B cell (primary cell): Measurements from ENCODE around the gene B4GALT4. TPM values are rescaled to one million over a fixed set of nuclear protein-coding genes. Genes with fewer than 3 reads are reported as not detected.

Source experiments
- ATAC-seq: fragments of 200-7000 bp; cut with Tn5 transposase; one replicate; pipeline ENCODE4 v1.10.0; 2021; ENCODE audit warnings: low read depth, mild to moderate bottlenecking, moderate number of reproducible peaks, moderate library complexity
- CTCF ChIA-PET: fragments of 350-600 bp; sonication (Branson Sonifier 250); formaldehyde crosslinking; loops from one replicate; lab custom pipeline; 2021; ENCODE audit warnings: antibody characterized with exemption, inconsistent platforms; lab: Charles Lee
- POLR2A ChIA-PET: fragments of 350-600 bp; sonication (Branson Sonifier 250); formaldehyde crosslinking; loops from one replicate; lab custom pipeline; 2021; ENCODE audit warnings: antibody characterized with exemption; lab: Charles Lee
- DNase-seq: peaks from one replicate; pipeline ENCODE4 v3.0.0; 2013
- H2AFZ ChIP-seq: 2 replicates; pipeline ENCODE4 v1.6.1; 2012; ENCODE audit warnings: mild to moderate bottlenecking, low read depth, low read length; ENCODE audit not compliant: insufficient read depth, poor library complexity, severe bottlenecking
- H3K27ac ChIP-seq, 2 donors: 1 replicate in 1 of 2; 2 replicates in 1 of 2; pipeline ENCODE4 v1.5.1; 2012 to 2013; ENCODE audit warnings: low read length in 2 of 2, mild to moderate bottlenecking in 2 of 2, moderate library complexity in 1 of 2
- H3K27me3 ChIP-seq, 4 experiments: fragments of 200-600 bp in 1 of 4; sonication (generic) in 1 of 4; replicated peaks in 1 of 4; 1 replicate in 2 of 4; 2 replicates in 2 of 4; pipeline versions ENCODE4 v1.6.1 to v1.7.0; 2013 to 2016; ENCODE audit warnings: low read length in 3 of 4, mild to moderate bottlenecking in 2 of 4, mixed read lengths in 1 of 4, moderate library complexity in 1 of 4; ENCODE audit not compliant: insufficient read depth in 4 of 4, control insufficient read depth in 3 of 4; ENCODE audit errors: control extremely low read depth in 1 of 4
- H3K36me3 ChIP-seq, 2 experiments: replicated peaks in 1 of 2; 1 replicate in 1 of 2; 2 replicates in 1 of 2; pipeline versions ENCODE4 v1.6.1 to v1.7.1; 2013; ENCODE audit warnings: low read length in 1 of 2; ENCODE audit not compliant: insufficient read depth in 2 of 2, control insufficient read depth in 1 of 2; ENCODE audit errors: control extremely low read depth in 1 of 2, extremely low read depth in 1 of 2
- H3K4me1 ChIP-seq, 2 donors: fragments of 200-600 bp in 1 of 2; sonication (generic) in 1 of 2; 1 replicate in 1 of 2; 2 replicates in 1 of 2; pipeline versions ENCODE4 v1.5.1 to v1.6.1; 2013 to 2017; ENCODE audit warnings: low read length in 2 of 2; ENCODE audit not compliant: control insufficient read depth in 2 of 2, insufficient read depth in 2 of 2
- H3K4me2 ChIP-seq: replicated peaks from 2 replicates; pipeline ENCODE3; 2012; ENCODE audit warnings: mild to moderate bottlenecking, low read depth, low read length; ENCODE audit not compliant: poor library complexity, severe bottlenecking
- H3K4me3 ChIP-seq, 5 experiments: fragments of 200-600 bp in 1 of 5; sonication (generic) in 1 of 5; 1 replicate in 3 of 5; 2 replicates in 2 of 5; pipeline versions ENCODE4 v1.5.1 to v1.7.0; 2011 to 2016; ENCODE audit warnings: low read length in 4 of 5, mild to moderate bottlenecking in 4 of 5, low read depth in 2 of 5, control low read depth in 1 of 5, moderate library complexity in 1 of 5; ENCODE audit not compliant: insufficient read depth in 1 of 5; ENCODE audit errors: control extremely low read depth in 1 of 5, extremely low read depth in 1 of 5
- H3K79me2 ChIP-seq: fragments of 200-600 bp; sonication (generic); one replicate; pipeline ENCODE4 v1.6.0; 2016; ENCODE audit warnings: low read length; ENCODE audit not compliant: control insufficient read depth, insufficient read depth
- H3K9ac ChIP-seq: fragments of 200-600 bp; sonication (generic); 2 replicates; pipeline ENCODE4 v1.6.1; 2017; ENCODE audit warnings: mild to moderate bottlenecking, low read length, moderate library complexity
- H3K9me3 ChIP-seq, 3 donors: one replicate each; pipeline versions ENCODE4 v1.6.1 to v1.7.1; 2013; ENCODE audit warnings: low read length in 2 of 3; ENCODE audit not compliant: control insufficient read depth in 2 of 3, insufficient read depth in 1 of 3; ENCODE audit errors: control extremely low read depth in 1 of 3
- H4K20me1 ChIP-seq: 2 replicates; pipeline ENCODE4 v1.6.0; 2012; ENCODE audit warnings: mild to moderate bottlenecking, low read length; ENCODE audit not compliant: insufficient read depth, control insufficient read depth, poor library complexity, severe bottlenecking
- H3K27ac Mint-ChIP-seq: one replicate; pipeline ENCODE4 v1.8.0; 2021; ENCODE audit warnings: mixed read lengths
- H3K27me3 Mint-ChIP-seq: one replicate; pipeline ENCODE4 v1.8.0; 2021; ENCODE audit warnings: mixed read lengths
- H3K4me1 Mint-ChIP-seq: one replicate; pipeline ENCODE4 v1.8.0; 2021; ENCODE audit warnings: mixed read lengths
- H3K4me3 Mint-ChIP-seq: one replicate; pipeline ENCODE4 v1.8.0; 2021; ENCODE audit warnings: mixed read lengths
- H3K9me3 Mint-ChIP-seq: one replicate; pipeline ENCODE4 v1.8.0; 2022; ENCODE audit warnings: mixed read lengths; ENCODE audit not compliant: insufficient read depth
- EZH2 ChIP-seq: IDR thresholded peaks from 2 replicates; pipeline ENCODE4 v1.6.1; 2012; ENCODE audit warnings: borderline replicate concordance, low read depth, mild to moderate bottlenecking, moderate library complexity, low read length; ENCODE audit not compliant: insufficient read depth, poor library complexity, severe bottlenecking
- WGBS: methylation state at CpG from one replicate; pipeline ENCODE4 v1.1.5; 2013; ENCODE audit warnings: missing lambda C conversion rate; ENCODE audit not compliant: insufficient coverage; 5-methylcytosine and 5-hydroxymethylcytosine counted together
- intact Hi-C: fragments of 100-400 bp; cut with micrococcal nuclease; formaldehyde crosslinking; loops from one replicate; pipeline ENCODE4 v1.10.0; 2022
- polyA plus RNA-seq: library from polyadenylated mRNA; depleted of rRNA; stranded (reverse); fragments of >200 nt; gene quantifications from 2 replicates; pipeline ENCODE4 v1.2.3, GENCODE V29; 2012
- total RNA-seq, 2 donors: library from RNA; stranded (reverse); fragments of 120-200 nt in 1 of 2; gene quantifications; 1 replicate in 1 of 2; 2 replicates in 1 of 2; pipeline versions ENCODE4 v1.2.3 to v1.2.4, GENCODE V29; 2013 to 2022
- TF ChIP-seq, protein P1 (sequence below): fragments of 200-600 bp; IDR thresholded peaks from one replicate; pipeline ENCODE4 v1.8.0; 2022; ENCODE audit warnings: antibody characterized with exemption, mild to moderate bottlenecking

Gene B4GALT4
- total and polyA plus RNA-seq, 2 donors (not counting 1 experiment from before 2014, with no cell fraction given): 7.1 to 21.9 TPM

DNA sequence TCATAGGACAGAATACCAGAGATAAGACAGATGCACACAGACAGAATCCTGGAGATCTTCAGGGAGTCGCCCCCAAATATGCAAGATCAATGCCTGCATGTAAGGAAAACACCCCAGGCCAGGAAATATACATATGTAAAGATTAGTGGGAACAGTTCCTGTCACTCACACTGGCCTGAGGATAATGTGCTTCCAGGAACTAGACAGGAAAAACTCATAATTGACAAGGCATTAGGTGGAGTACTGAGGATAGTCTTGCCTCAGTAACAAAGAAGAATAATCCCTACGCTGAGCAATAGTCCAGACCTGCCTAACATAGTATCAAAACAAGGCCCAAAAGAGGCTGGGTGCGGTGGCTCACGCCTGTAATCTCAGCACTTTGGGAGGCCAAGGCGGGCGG is 20.4 kb upstream of the B4GALT4 start:
- ATAC-seq: no peak
- Histone ChIP-seq H3K4me2 (no peak overlapping the region), H3K79me2 (no peaks in the 10 kb centered on the region), H3K9me3 (peaks cover 0 to 6% (median 0%) of the 10 kb centered on the region in 3 donors), H2AFZ (no peak overlapping the region), H3K27ac (no peak overlapping the region), H3K27me3 (peaks cover 0 to 3% (median 0%) of the 10 kb centered on the region in 4 experiments), H3K4me1 (peaks cover 17 to 21% of the 10 kb centered on the region in 2 donors), H3K4me3 (no peak overlapping the region), H3K9ac (no peak overlapping the region), H3K36me3 (no peaks in the 10 kb centered on the region), H4K20me1 (no peaks in the 10 kb centered on the region)
- TF ChIP-seq, protein P1, sequence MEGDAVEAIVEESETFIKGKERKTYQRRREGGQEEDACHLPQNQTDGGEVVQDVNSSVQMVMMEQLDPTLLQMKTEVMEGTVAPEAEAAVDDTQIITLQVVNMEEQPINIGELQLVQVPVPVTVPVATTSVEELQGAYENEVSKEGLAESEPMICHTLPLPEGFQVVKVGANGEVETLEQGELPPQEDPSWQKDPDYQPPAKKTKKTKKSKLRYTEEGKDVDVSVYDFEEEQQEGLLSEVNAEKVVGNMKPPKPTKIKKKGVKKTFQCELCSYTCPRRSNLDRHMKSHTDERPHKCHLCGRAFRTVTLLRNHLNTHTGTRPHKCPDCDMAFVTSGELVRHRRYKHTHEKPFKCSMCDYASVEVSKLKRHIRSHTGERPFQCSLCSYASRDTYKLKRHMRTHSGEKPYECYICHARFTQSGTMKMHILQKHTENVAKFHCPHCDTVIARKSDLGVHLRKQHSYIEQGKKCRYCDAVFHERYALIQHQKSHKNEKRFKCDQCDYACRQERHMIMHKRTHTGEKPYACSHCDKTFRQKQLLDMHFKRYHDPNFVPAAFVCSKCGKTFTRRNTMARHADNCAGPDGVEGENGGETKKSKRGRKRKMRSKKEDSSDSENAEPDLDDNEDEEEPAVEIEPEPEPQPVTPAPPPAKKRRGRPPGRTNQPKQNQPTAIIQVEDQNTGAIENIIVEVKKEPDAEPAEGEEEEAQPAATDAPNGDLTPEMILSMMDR: no peak
- TF ChIP-seq EZH2: no peak
- ChIA-PET CTCF (no interaction called here), POLR2A (no interaction called here)
- no peak overlapping the region for H3K4me3 Mint-ChIP-seq
- 100% methylated on average over 1 of the region's 6 CpGs for WGBS
- H3K27me3 Mint-ChIP-seq: peaks cover 16% of the 10 kb centered on the region
- intact Hi-C loops: no loop called here
- H3K4me1 Mint-ChIP-seq: peaks cover 21% of the 10 kb centered on the region
- no peak for DNase-seq
- H3K9me3 Mint-ChIP-seq: no peaks in the 10 kb centered on the region
- H3K27ac Mint-ChIP-seq: no peak overlapping the region

DNA sequence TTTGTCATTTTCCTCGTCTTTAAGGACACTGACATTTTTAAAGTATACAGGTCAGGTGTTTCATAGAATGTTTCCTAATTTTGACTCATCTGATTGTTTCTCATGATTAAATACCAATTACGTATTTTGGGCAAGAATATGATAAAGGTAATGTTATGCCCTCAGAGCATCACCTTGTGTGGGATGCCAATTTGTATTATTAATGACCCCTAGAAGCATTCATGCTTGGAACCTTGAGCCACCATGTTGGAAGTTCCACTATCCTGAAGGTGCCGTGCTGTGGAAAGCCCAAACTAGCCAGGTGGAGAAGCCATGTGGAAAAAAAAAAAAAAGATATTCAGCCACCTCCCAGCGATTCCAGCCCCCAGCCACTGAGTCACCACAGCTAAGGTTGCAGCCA is 19.1 kb upstream of the B4GALT4 start:
- H3K27ac ChIP-seq: no peak overlapping the region
- H3K4me3 ChIP-seq: no peak overlapping the region
- no peaks in the 10 kb centered on the region for H3K79me2 ChIP-seq
- H4K20me1 ChIP-seq: no peaks in the 10 kb centered on the region
- no peak overlapping the region for H3K4me2 ChIP-seq
- no peak for DNase-seq
- CTCF ChIA-PET: interaction anchor here (2.6 kb wide), 1 partner anchor 19 kb away, joined by 10 read pairs; the partner anchor contains the start of gene B4GALT4
- H3K4me3 Mint-ChIP-seq: no peak overlapping the region
- H3K4me1 ChIP-seq: peaks cover 17 to 21% of the 10 kb centered on the region in 2 donors
- peaks cover 0 to 6% (median 0%) of the 10 kb centered on the region in 3 donors for H3K9me3 ChIP-seq
- TF ChIP-seq, protein P1: no peak
- no peak for TF ChIP-seq EZH2
- H3K9me3 Mint-ChIP-seq: no peaks in the 10 kb centered on the region
- no peak overlapping the region for H2AFZ ChIP-seq
- H3K27ac Mint-ChIP-seq: no peak overlapping the region
- WGBS: no CpG with 5 or more reads among the region's 4 CpGs
- peaks cover 16% of the 10 kb centered on the region for H3K27me3 Mint-ChIP-seq
- ATAC-seq: no peak
- peaks cover 21% of the 10 kb centered on the region for H3K4me1 Mint-ChIP-seq
- no peaks in the 10 kb centered on the region for H3K36me3 ChIP-seq
- intact Hi-C loops: no loop called here
- H3K27me3 ChIP-seq: peaks cover 0 to 3% (median 0%) of the 10 kb centered on the region in 4 experiments
- POLR2A ChIA-PET: interaction anchor here (0.6 kb wide), 1 partner anchor 275 kb away, joined by 7 read pairs; no protein-coding TSS in a partner anchor
- no peak overlapping the region for H3K9ac ChIP-seq
